ENCODE results near the gene GAL3ST2. TPM values are rescaled to one million over a fixed set of nuclear protein-coding genes. Genes with fewer than 3 reads are reported as not detected.

GAL3ST2 gene
- polyA plus RNA-seq, 1 experiment: not detected

DNA sequence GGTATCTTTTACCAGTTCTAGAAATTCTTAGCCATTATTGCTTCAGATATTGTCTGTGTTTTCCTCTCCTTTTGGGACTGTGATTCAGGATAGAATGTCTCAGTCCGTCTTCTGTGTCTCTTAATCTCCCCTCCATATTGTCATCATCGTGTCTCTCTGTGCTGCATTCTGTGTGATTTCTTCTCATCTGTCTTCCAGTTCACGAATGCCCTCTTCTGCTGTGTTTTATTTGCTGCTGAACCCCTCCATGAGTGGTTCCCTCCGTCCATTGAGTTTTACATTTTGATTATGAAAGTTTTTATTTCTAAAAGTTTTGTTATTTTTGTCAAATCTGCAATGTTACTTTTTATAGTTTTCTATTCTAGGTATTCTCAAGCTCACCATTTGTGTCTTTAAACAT lies 30.5 kb upstream of the GAL3ST2 start:
- no peak for DNase-seq (ENCODE audit: low read depth)
- ChIA-PET CTCF (no interaction called here), POLR2A (no interaction called here)
- Histone ChIP-seq H3K27me3 (ENCODE audit: control insufficient read depth, insufficient read depth, low read length) (no peaks in the 10 kb centered on the region), H3K4me3 (ENCODE audit: low read depth, low read length) (no peak overlapping the region), H3K36me3 (ENCODE audit: control insufficient read depth, insufficient read depth, low read length) (peaks cover 13% of the 10 kb centered on the region)
- no peak for TF ChIP-seq CTCF (IDR thresholded peaks at IDR 0.05; ENCODE audit: insufficient read depth, low read depth, low read length)

- DNase-seq (ENCODE audit: low read depth): no peak
- Histone ChIP-seq H3K27me3 (ENCODE audit: control insufficient read depth, insufficient read depth, low read length) (no peaks in the 10 kb centered on the region), H3K36me3 (ENCODE audit: control insufficient read depth, insufficient read depth, low read length) (peaks cover 18% of the 10 kb centered on the region), H3K4me3 (ENCODE audit: low read depth, low read length) (no peak overlapping the region)
- no peak for TF ChIP-seq CTCF (IDR thresholded peaks at IDR 0.05; ENCODE audit: insufficient read depth, low read depth, low read length)
- ChIA-PET POLR2A (no interaction called here), CTCF (interaction anchor here (0.7 kb wide), 1 partner anchor 105 kb away, joined by 3 read pairs; no protein-coding TSS in a partner anchor)
Observed at GRCh38 chr2:241748468-241749256, 28.0 kb upstream of the GAL3ST2 start.

GRCh38 chr2:241750076-241750840 lies 26.4 kb upstream of the GAL3ST2 start:
- peaks cover 12% of the 10 kb centered on the region for H3K36me3 ChIP-seq (ENCODE audit: control insufficient read depth, insufficient read depth, low read length)
- H3K4me3 ChIP-seq (ENCODE audit: low read depth, low read length): no peak overlapping the region
- H3K27me3 ChIP-seq (ENCODE audit: control insufficient read depth, insufficient read depth, low read length): no peaks in the 10 kb centered on the region
- TF ChIP-seq CTCF (IDR thresholded peaks at IDR 0.05; ENCODE audit: insufficient read depth, low read depth, low read length): no peak
- DNase-seq (ENCODE audit: low read depth): no peak
- CTCF ChIA-PET: no interaction called here
- POLR2A ChIA-PET: no interaction called here

DNA sequence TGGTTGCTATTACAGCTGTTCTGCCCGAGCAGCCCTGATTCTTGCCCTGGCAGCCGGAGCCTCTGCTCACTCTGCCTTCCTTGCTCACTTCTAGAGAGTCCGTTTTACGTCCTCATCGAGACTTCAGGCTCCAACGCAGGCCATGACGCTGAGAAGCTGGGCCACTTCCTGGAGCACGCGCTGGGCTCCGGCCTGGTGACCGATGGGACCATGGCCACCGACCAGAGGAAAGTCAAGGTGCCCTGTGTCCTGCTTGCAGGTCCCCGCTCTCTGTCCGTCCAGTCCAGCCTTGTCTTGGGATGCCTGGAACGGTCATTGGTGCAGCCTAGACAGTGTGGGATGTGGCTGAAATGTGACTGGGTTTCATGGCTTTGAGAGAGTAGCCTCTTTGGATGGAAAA lies 25.5 kb upstream of the GAL3ST2 start:
- no peak for TF ChIP-seq CTCF (IDR thresholded peaks at IDR 0.05; ENCODE audit: insufficient read depth, low read depth, low read length)
- CTCF ChIA-PET: no interaction called here
- POLR2A ChIA-PET: no interaction called here
- Histone ChIP-seq H3K27me3 (ENCODE audit: control insufficient read depth, insufficient read depth, low read length) (no peaks in the 10 kb centered on the region), H3K4me3 (ENCODE audit: low read depth, low read length) (no peak overlapping the region), H3K36me3 (ENCODE audit: control insufficient read depth, insufficient read depth, low read length) (peaks cover 17% of the 10 kb centered on the region)
- no peak for DNase-seq (ENCODE audit: low read depth)

GRCh38 chr2:241751776-241752175 lies 24.8 kb upstream of the GAL3ST2 start:
- ChIA-PET CTCF (no interaction called here), POLR2A (no interaction called here)
- TF ChIP-seq CTCF (IDR thresholded peaks at IDR 0.05; ENCODE audit: insufficient read depth, low read depth, low read length): no peak
- Histone ChIP-seq H3K4me3 (ENCODE audit: low read depth, low read length) (no peak overlapping the region), H3K27me3 (ENCODE audit: control insufficient read depth, insufficient read depth, low read length) (no peaks in the 10 kb centered on the region), H3K36me3 (ENCODE audit: control insufficient read depth, insufficient read depth, low read length) (peaks cover 17% of the 10 kb centered on the region)
- DNase-seq (ENCODE audit: low read depth): no peak

Measured in BJ (cell line).